Stimulated activated CD4-positive, alpha-beta T cell treated with anti-CD3 and anti-CD28 coated beads, Interleukin-4, amount 100 ng/mL, for 4 hours (primary cell): ENCODE data around the gene LEF1.

ENCODE experiments used
- DNase-seq, 2 experiments: peaks; one replicate each; pipeline ENCODE4 v3.0.0-alpha.2; 2020

The LEF1 gene

DNA sequence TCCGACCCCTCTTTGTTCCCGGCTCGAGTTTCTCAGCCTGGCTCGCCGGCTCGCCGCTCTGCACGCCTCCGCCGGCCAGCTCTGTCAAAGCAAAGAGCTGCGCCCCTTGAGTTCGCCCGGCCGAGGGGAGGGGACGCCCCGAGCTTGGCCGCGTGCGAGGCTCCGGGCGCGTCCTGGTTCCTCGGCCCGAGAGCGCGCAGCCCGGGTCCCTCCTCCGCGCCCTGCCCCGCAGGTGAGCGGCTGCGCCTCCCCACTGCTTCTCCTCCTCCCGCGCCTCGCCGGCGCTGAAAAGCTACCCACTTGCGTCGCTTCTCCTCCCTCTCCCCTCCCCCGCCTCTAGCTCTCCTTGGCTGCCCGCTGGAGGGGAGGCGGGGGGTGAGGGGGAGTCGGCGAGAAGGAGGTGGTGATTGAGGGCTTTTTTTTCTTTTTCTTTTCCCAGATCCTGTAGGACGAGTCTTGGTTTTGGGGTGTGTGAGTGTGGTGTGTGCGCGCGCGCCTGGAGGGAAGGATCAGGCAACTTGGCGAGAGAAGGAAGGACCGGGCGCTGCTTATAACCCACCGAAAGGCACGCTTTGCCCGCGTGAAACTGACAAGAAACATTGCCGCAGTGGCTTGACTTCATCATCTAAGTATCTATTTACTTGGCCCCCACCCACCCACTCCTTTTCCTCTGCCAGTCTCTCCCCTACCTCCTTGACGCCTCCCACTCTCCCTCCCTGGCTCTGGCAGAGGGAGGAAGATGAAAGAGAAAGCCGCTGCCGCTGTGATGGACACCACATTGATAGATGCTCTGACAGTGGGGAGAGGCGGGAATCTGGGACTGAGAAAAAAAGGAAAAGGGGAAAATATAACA is at the start of gene LEF1:
Gene LEF1, minus strand, starts transcription at position 262 of the 853 bp plus-strand sequence. CDS start 1,165 bp downstream, outside the sequence.
- DNase-seq: peak; percentile 71 to 85

DNA sequence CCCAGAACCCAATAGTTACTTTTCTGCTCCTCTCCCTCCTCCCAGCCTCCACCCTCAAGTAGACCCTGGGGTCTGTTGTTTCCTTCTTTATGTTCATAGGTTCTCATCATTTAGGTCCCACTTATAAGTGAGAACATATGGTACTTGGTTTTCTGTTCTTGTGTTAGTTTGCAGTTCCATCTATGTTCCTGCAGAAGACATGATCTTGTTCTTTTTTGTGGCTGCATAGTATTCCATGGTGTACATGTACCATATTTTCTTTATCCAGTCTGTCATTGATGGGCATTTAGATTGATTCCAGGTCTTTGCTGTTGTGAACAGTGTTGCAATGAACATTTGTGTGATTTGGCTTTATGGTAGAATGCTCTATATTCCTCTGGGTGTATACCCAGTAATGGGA is 47.8 kb upstream of the LEF1 start:
- DNase-seq: no peak

DNA sequence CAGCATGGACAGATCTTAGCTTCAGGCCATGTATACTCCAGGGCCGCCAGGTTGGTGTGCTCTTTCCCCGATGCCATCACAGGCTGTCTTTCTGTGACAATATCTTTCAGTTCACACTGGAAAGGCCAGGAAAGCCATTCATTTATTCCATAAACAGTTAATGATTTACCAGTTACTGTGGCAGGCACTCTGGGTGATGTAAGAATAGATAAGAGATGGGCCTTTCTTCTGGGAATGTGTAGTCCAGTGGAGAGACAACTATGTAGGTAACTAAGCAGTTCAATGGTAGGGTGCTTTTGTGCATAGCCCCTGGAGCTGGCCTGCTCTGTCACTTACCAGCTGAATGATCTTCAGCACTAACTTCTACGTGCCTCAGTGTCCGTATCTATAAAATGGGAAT is 46.3 kb upstream of the LEF1 start:
- DNase-seq: no peak

DNA sequence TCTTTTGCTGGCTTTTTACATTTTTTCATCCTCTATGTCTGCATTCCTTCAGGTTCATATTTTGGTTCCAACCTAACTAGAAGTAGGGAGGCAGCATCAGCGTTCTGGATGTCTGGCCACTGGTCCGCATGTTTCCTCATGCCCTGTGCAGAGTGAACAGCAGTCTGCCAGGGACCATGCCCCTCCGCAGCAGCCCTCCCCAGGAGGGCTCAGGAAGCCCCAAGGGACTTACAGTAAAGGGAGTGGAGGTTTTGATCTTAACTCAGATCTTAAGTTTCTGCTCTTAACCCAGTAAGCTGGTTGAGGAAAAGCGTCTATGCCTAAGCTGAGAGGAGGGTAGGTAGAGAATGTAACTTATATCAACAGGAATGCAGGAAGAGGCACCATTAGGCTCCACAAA is 45.0 kb upstream of the LEF1 start:
- no peak for DNase-seq

DNA sequence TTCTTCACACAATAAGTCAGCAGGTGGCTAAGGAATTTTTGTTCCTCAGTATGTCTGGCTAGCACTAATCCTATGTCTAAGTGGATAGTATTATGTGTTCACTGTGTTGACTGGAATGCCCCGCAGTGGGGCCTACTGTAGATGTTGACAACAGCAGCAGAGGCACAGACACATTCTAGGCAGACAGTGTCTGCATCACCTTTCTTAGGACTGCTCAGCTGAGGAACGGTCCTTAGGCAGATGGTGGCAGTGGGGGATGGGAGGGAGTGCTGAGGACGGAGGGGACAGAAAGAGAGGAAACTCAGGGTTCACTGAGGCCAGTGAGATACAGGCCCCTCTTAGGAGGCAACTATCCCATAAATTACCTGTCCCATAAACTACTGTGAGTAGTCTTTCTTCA is 44.6 kb upstream of the LEF1 start:
- DNase-seq: no peak

DNA sequence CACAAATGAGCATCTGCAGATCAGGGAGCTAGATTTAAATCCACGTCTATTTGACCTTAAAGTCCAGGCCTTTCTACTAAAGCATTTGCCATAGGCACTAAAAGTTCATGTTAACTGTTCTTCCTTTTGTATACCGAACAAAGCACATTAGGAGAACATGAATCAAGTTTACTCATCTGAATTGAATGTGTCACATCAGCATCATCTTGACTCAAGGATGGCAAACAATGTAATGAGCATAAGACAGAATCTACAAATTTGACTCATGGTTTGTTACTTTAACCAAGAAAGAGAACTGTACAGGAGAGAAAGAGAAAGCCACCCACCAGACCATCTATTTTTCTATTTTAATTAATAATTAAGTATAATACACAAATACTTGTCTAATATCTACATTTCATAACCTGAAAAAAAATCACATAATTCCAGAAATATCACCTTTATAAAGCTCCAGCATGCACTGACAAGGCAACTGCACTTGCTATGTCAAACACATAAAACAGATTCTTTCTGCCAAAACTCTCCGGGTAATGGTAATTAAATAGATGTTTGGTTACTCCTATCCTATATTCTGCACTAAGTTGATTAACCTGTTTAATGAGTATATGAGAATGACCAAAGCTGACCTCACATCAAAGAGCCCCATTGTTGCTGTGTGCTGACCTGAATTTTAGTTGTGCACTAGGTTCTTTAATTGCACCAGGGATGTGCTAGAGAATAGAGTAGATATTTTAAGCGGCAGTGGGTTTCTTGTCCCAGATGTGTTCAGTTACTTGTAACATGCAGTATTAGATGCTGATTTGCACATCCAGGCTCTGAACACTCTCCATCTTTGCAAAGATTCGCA is 42.5 kb upstream of the LEF1 start:
- no peak for DNase-seq

DNA sequence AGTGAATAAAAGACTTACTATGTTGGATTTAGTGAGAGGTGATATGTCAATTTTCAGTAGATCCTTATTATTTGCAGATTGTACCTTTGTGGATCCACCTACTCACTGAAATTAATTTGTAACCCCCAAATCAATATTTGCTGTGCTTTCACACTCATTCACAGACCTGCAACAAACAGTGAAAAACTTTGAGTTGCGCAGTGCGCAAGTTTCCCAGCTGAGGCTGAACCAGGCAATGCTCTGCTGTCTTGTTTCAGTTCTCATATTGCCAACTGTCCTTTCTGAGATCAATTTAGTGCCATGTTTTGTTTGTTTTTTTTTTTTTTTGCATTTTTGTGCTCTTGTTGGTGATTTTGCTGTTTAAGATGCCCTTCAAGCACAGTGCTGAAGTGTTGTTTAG is 40.8 kb upstream of the LEF1 start:
- no peak for DNase-seq

DNA sequence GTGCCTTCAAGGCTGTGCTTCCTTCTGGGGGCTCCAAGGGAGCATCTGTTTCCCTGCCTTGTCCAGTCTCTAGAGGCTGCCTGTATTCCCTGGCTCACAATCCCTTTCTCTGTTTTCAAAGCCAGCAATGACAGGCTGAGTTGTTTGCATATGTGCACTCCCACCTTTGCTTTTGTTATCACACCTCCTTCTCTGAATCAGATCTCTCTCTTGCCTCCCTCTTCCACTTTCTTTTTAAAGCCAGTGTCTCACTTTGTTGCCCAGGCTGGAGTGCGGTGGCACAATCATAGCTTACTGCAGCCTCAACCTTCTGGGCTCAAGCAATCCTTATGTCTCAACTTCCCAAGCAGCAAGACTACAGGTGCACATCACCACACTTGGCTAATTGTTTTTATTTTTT is 37.1 kb upstream of the LEF1 start:
- DNase-seq: no peak

DNA sequence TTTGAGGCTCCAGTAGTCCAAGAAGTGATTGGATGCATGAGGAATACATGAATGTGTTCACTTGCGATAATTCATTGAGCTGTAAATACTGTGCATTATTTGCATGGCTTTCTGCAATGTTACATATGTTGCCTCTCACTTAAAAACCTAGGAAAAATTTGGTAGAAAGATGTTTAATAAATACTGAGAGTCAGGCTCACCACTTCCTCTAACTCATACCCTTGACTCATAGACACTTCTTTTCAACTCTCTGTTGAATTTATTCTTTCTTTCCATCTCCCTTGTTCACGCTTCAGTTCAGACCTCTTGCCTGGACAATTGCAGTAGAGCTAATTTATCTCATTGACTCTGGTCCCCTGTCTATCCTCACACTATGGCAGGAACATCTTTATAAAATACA is 35.8 kb upstream of the LEF1 start:
- DNase-seq: no peak

DNA sequence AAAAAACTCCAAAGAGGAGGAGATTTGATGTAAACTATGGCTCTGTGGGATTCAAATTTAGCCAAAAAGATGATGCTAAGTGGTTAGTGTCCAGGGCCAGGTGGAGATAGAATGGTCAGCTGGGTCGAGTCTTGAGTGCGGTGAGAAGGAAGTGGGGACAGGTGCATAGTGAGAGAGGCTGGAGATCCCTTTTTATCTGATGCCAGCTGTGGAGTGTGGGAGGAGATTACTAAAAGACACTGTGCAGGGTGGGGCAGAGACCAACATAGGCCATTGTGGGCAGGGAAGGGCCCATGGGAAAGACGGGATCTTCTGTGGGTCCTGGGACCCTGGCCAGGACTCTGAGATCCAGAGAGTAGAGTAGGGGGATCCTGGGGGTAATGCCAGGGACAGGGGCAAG is 34.6 kb upstream of the LEF1 start:
- no peak for DNase-seq

DNA sequence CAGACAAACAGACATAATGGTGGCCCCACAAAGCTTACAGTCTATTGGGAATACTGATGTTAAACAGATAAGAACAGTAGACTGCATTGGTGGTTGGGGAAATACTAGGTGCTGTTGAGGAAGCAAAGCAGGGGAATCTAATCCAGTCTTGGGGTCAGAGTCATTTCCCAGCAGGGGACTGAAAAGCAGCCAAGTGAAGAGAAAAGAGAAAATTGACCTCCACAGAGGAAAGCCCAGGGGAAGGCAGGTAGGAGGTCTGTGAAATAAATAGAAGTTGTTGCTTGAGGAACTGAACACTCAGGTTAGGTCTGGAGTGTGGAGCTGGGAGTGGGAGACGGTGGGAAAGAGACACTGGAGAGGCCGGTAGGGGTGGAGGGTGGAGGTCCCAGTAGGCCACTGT is 33.0 kb upstream of the LEF1 start:
- no peak for DNase-seq

DNA sequence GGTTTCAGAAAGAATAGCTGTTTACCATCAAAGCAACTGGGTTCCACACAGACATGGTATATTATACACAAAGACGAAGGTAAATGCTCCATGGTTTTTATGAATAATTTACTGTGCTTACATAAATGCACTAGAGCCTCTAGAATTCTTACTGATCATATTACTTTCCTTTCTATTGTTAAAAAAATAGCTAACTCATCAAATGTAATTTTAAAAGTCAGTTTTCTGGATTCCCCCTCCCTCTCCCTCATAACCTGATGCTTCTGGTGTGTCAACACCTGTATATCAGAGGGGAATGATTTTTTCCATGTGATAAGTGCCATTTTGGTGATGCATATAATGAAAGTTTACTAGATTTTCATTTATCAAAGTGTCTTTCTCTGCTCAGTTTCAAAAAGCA is 31.1 kb upstream of the LEF1 start:
- DNase-seq: no peak

DNA sequence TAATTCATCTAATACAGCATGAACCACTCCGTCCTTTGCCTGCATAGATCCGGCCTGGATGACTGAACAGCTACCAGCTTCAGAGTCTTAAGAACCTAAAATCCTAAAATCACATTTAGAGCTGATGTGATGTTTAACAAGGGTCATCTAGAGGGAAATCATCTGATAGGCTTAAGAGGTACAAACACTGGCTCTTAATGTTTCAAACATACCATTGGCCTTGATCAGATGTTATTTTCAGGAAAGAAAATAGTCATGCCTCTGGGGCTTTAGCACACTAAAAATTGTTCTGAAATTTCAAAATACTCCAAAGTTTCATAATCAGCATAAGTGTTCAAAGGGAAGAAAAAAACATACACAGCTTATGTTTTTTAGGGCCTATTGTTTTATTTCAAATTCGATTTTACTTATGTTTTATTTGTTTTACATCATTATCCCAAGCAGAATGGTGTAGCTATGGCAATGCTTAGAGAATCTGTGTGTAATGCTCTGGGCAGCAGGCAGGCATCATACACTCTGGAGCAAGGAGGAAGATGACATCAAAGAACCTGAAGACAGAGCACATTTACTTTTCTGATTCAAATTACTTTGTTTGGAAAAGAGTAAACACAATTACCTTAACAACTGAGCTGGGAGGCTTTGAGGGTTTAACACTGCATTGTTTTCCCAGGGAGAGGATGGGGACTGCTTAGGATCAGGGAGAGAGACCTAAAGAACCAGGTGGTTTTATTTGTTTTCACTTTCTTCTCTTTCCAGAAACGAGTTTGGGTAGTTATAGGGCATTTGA is 25.3 kb upstream of the LEF1 start:
- no peak for DNase-seq

DNA sequence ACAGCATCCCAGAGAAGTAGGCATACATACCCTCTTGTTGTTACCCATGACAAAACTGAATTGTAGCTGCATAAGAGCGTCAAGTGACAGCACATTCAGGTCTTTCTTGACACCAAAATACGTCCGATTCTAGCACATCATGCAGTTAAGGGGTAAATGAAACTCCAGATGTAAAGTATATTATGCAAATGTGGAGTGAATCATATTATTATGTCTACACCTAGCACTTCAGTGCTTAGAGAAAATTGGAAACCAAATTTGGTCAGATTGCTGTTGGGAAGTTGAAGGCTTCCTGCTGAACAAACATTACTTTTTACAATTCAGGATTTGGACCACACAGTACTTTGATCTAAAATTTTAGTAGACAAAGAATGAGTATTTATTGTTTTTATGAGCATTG is 24.2 kb upstream of the LEF1 start:
- no peak for DNase-seq

DNA sequence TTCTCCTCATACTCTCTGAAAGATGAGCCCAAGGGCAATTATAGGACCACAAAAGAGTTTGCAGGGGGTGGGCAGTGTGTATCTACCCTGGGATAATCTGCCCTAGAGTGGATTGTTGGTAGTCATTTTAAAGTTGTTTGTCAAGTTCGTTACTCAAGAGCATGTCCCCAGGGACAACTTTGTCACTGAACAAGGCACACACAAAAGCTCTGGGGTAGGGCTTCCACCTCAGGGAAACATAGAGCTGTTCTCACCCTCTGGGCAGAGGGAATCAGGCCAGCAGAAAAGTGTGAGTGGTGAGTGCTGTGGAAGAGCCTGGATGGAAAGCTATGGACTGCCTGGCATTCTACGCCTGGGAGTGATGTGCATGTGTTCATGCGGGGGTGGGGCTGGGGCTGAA is 23.3 kb upstream of the LEF1 start:
- no peak for DNase-seq

DNA sequence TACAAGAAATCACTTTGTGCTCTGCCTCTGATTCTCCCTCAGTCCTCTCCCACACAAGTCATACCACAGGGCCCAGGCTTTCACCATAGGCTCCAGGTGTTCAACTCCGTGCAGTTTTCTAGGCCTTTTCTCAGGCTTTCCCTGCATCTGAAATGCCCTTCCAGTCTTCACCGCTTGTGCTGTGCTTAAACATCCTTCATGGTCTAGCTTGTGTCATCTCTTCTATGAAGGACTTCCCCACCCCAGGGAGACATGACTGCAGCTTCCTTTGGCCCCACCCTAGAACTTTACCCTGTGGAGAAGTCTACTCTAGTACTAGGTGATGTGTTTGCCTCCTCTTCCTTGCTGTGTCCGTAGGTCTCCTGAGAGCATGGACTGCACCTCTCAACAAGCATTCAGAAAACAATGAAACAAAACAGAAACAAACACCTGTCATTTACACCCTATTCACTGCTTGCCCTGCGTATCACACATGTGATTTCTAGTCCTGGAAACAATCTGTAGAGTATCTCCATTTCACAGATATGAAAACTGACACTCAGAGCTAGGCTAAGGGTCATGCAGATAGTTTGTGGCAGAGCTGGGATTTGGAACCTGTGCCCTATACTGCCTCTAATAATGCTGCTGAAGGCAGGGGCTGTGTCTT is 22.7 kb upstream of the LEF1 start:
- DNase-seq: no peak

DNA sequence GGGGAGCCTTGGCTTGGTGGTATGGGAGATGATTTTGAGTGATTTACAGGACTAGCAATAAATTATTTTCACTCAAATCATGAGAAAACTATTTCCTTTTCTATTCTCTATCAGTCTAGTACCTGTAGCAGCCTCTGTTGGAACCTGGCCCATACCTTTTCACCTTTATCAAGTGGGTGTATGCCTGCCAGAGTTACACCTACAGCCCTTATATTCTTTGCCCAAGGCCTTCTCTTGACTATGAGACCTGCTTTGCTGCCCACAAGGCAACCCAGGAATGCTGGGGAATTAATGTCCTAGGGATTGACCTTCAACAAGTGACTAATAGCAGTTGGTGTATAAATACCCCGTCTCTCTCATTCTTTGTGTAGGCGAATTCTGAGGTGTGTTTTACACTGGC is 20.0 kb upstream of the LEF1 start:
- DNase-seq: no peak

DNA sequence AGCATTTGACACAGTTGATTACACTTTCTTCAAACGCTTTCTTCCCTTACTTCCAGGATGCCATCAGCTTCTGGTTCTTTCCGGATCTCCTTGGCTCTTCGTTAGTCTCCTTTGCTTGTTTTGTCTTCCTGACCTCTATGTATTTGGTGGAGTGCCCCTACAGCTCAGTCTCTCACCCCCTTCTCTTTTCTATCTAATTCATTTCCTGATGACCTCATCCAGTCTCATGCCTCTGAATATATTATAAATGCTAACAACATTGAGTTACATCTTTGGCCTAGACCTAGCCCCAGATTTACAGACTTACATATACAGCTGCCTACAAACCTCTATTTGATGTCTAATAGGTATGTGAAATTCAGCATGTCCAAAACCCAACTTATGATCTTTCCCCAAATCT is 16.5 kb upstream of the LEF1 start:
- DNase-seq: no peak

DNA sequence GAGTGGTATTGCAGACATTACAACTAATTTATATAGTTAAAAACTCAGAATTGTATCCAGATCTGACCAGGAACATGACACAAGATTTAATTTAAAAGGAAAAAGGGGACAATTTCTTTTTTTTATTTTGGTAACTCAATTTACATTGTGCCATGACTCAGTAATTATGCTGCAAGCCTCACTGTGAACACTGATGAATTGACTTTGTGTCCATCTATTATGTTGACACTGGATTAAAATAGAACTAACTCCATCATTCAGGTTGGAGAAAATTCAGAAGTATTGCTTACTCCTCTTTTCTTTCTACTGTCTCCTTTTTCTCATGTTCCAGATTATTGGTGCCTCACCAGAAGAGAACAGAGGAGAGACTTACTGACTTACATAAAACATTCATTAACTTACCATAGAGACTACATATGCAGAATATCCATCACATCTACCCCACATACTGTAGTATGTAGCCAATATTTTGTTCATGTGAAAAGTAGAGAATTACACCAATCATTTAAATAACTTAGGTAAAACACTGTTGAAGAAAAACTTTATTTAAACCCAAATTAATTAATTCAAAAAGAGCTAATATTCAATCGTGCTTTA is 15.8 kb upstream of the LEF1 start:
- DNase-seq: no peak

DNA sequence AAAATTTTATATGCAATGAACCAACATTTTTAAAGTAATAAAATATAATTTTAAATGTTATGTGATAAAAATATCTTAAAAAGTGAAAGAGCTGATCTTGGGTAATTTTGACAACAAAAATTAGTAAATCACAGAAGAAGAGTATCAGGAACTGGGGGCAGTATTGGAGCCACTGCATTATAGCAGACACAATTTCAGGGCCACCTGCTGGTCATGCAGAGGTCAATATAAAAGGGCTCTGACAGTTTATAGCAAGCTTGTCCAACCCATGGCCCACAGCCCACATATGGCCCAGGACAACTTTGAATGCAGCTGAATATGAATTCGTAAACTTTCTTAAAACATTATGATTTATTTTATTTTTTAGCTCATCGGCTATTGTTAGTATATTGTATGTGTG is 13.0 kb upstream of the LEF1 start:
- no peak for DNase-seq

DNA sequence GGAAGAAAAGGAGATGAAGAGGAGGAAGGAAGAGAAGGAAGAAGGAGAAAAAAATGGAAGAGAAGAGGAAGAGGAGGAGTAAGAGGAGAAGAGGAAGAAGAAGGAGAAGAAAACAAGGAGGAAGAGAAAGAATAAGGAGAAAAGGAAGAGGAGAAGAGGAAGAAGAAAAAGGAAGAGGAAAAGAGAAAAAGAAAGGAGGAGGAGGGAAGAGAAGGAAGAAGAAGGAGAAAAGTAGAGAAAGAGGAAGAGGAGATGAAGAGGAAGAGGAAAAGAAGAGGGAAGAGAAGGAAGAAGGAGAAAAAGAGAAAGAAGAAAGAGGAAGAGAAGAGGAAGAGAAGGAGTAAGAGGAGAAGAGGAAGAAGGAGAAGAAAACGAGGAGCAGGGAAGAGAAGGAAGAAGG is 11.8 kb upstream of the LEF1 start:
- no peak for DNase-seq

DNA sequence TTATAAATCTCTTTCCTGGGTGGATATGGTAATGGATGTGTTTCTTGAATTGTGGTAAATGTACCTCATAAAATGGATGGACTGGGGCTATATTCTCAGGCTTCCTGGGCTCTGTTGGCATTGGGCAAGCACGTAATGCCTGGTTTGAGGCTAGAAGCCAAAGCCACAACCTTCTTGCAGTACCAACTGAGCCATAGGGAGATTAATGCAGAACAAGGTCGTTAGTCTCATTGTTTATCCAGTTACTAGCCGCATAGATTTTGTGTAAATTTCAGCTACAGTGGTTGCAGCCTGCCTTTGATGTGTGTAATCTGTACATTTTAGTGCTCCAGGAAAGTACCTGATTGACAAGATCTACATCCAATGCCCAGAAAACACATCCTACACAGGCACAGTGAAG is 7.2 kb upstream of the LEF1 start:
- DNase-seq: no peak

DNA sequence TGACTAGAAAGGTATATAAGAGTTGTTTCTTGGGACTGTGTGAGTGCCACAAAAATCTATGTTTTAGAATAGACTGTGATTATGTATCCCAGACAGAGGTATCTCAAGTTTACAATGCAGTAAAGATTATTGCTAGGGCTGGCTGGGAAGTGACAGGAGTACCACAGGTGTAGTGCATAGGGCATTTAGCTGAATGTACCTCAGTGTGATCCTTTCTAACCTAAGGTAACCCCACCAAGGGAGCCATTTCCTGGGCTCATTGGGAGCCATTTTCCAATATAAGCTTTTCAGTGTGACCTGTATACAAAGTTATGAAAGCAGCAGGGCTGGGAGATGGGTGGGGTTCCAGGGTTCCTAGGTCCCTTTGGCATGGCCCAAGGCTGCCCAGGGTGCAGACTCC is 6.1 kb upstream of the LEF1 start:
- DNase-seq: no peak
